OCI-LY7 (cell line): Measurements from ENCODE around the gene PTPRT. TPM values are rescaled to one million over a fixed set of nuclear protein-coding genes. Genes with fewer than 3 reads are reported as not detected.

Experiments
- BruUV-seq: library from RNA; stranded (reverse); fragments of 400-500 nt; replicated peaks from 2 replicates; lab custom pipeline; 2021; lab: Mats Ljungman, UMichigan
- CTCF ChIA-PET: fragments of 300-600 bp; sonication (Branson Sonifier 250); formaldehyde crosslinking; loops from one replicate; lab custom pipeline; 2022; ENCODE audit warnings: antibody characterized with exemption; ENCODE audit not compliant: unreplicated experiment; lab: Charles Lee
- POLR2A ChIA-PET: fragments of 300-600 bp; sonication (Branson Sonifier 250); formaldehyde crosslinking; loops from one replicate; lab custom pipeline; 2022; ENCODE audit warnings: antibody characterized with exemption; lab: Charles Lee
- DNase-seq: peaks from one replicate; pipeline ENCODE4 v3.0.0-alpha.2; 2015; ENCODE audit warnings: low spot score
- H2AFZ ChIP-seq: fragments of 200-600 bp; sonication (generic), shearing (Covaris generic); 2 replicates; pipeline ENCODE4 v1.6.1; 2014; ENCODE audit warnings: mild to moderate bottlenecking, antibody characterized with exemption, low read length, moderate library complexity
- H3K27ac ChIP-seq: fragments of 200-600 bp; sonication (generic); 2 replicates; pipeline ENCODE4 v1.5.1; 2014; ENCODE audit warnings: mixed run types, low read depth, mild to moderate bottlenecking, moderate library complexity, low read length, inconsistent platforms; ENCODE audit not compliant: poor library complexity, severe bottlenecking
- H3K36me3 ChIP-seq: fragments of 200-600 bp; sonication (generic); 2 replicates; pipeline ENCODE4 v1.6.1; 2014; ENCODE audit warnings: mild to moderate bottlenecking, antibody characterized with exemption, low read length, moderate library complexity, mixed read lengths; ENCODE audit not compliant: insufficient read depth
- H3K4me1 ChIP-seq: fragments of 200-600 bp; sonication (generic); 2 replicates; pipeline ENCODE4 v1.5.1; 2014; ENCODE audit warnings: mild to moderate bottlenecking, low read length; ENCODE audit not compliant: insufficient read depth, poor library complexity, severe bottlenecking
- H3K4me2 ChIP-seq: fragments of 200-600 bp; sonication (generic); 2 replicates; pipeline ENCODE4 v1.6.1; 2014; ENCODE audit warnings: mild to moderate bottlenecking, low read length
- H3K4me3 ChIP-seq: fragments of 200-600 bp; sonication (generic); 2 replicates; pipeline ENCODE4 v1.5.1; 2014; ENCODE audit warnings: mild to moderate bottlenecking, low read depth, low read length; ENCODE audit not compliant: poor library complexity, severe bottlenecking
- H3K79me2 ChIP-seq: fragments of 200-600 bp; sonication (generic); 2 replicates; pipeline ENCODE4 v1.6.1; 2016; ENCODE audit warnings: low read depth, mild to moderate bottlenecking, low read length, moderate library complexity, mixed read lengths; ENCODE audit not compliant: insufficient read depth
- H3K9me2 ChIP-seq: fragments of 200-600 bp; sonication (generic); 2 replicates; pipeline ENCODE4 v1.6.1; 2016; ENCODE audit warnings: mild to moderate bottlenecking, low read length, mixed read lengths; ENCODE audit not compliant: insufficient read depth
- H3K9me3 ChIP-seq: fragments of 200-600 bp; sonication (generic); 2 replicates; pipeline ENCODE4 v1.6.1; 2014; ENCODE audit warnings: mild to moderate bottlenecking, mixed run types, low read length, mixed read lengths
- H4K20me1 ChIP-seq: fragments of 200-600 bp; sonication (generic); 2 replicates; pipeline ENCODE4 v1.6.1; 2014; ENCODE audit warnings: mild to moderate bottlenecking, antibody characterized with exemption, low read length, moderate library complexity, mixed read lengths; ENCODE audit not compliant: insufficient read depth
- CTCF ChIP-seq: fragments of 200-600 bp; sonication (generic); conservative IDR thresholded peaks from 2 replicates; pipeline ENCODE4 v1.5.1; 2014; ENCODE audit warnings: mild to moderate bottlenecking, antibody characterized with exemption, low read length, moderate library complexity, mixed read lengths
- EZH2phosphoT487 ChIP-seq: fragments of 200-600 bp; sonication (generic); IDR thresholded peaks from 2 replicates; pipeline ENCODE4 v1.6.1; 2018; ENCODE audit warnings: low read depth, borderline replicate concordance, mild to moderate bottlenecking, mixed run types, antibody characterized with exemption, low read length, moderate library complexity, mixed read lengths
- intact Hi-C: fragments of 100-400 bp; cut with micrococcal nuclease; formaldehyde crosslinking; loops from one replicate; pipeline ENCODE4 v1.10.0; 2022; ENCODE audit not compliant: unreplicated experiment
- total RNA-seq, 2 experiments: library from RNA; depleted of rRNA in 1 of 2; stranded (reverse); fragments of >200 nt in 1 of 2; shearing (Covaris generic) in 1 of 2; gene quantifications; 2 replicates each; pipeline ENCODE4 v1.2.3, GENCODE V29; 2014 to 2022

Gene PTPRT
- total RNA-seq, 2 experiments from 2014 or later: not detected

DNA sequence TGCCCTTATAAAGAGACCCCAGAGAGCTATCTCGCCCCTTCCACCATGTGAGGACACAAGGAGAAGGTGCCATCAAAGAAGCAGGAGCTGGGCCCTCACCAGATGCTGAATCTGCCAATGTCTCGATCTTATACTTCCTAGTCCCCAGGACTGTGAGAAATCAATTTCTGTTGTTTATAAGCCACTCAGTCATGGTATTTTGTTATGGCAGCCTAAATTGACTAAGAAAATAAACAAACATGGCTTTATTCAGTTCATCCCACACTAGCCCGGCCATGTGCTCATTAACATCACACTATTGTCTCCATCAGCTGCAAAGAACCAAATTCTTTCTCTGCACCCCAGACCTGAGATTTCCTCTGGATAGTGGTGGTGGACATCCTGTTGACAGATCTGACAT lies 302.4 kb downstream of the PTPRT start:
- Histone ChIP-seq H3K4me1 (no peaks in the 10 kb centered on the region), H3K79me2 (no peaks in the 10 kb centered on the region), H3K9me2 (no peaks in the 10 kb centered on the region), H3K36me3 (no peaks in the 10 kb centered on the region), H3K4me3 (no peak overlapping the region), H3K4me2 (no peak overlapping the region), H4K20me1 (no peaks in the 10 kb centered on the region), H3K9me3 (no peaks in the 10 kb centered on the region), H3K27ac (no peak overlapping the region), H2AFZ (no peak overlapping the region)
- no TSS peak for BruUV-seq
- intact Hi-C loops: no loop called here
- ChIA-PET CTCF (no interaction called here), POLR2A (no interaction called here)
- TF ChIP-seq CTCF (no peak), EZH2phosphoT487 (no peak)
- no peak for DNase-seq

DNA sequence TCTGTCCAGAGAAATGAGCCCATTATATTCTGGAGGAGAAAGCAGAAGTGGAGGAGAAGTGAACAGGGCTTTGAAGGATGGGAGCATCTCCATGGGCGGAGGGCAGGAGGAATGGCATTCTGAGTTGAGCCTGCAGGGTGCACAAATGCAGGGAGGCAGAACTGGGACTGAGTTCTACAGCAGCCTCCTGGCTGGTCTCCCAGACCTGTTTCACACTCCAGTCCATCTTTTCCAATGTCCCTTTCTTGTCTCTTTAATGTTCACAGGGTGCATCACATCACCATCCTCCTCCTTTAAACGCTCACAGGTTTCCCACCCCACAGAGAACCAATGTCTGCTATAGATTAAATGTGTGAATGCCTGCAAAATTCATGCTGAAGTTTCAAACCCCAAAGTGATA lies 302.9 kb downstream of the PTPRT start:
- Histone ChIP-seq H4K20me1 (no peaks in the 10 kb centered on the region), H3K9me3 (no peaks in the 10 kb centered on the region), H3K4me2 (no peak overlapping the region), H3K36me3 (no peaks in the 10 kb centered on the region), H3K79me2 (no peaks in the 10 kb centered on the region), H2AFZ (no peak overlapping the region), H3K4me1 (no peaks in the 10 kb centered on the region), H3K4me3 (no peak overlapping the region), H3K9me2 (no peaks in the 10 kb centered on the region), H3K27ac (no peak overlapping the region)
- intact Hi-C loops: no loop called here
- no peak for DNase-seq
- no TSS peak for BruUV-seq
- TF ChIP-seq EZH2phosphoT487: no peak
- TF ChIP-seq CTCF: no peak
- ChIA-PET CTCF (no interaction called here), POLR2A (no interaction called here)

DNA sequence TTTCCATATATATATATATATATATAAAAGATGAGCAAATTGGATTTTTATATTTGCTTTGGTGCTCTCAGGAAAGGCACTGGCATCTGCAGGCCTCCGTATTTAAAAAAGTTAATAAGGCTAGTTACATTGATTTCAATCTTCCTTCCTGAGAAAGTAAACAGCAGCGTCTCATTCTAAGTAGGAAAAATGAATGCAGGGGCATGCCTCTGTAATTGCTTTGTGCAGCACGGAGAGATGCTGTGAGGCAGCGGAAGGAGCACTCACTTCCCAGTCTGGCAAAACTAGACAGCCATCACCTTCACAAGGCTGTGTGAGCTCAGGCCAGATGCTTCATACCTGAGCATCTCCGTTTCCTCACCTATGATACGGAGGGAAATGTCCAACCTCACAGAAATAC lies 303.7 kb downstream of the PTPRT start:
- BruUV-seq: no TSS peak
- Histone ChIP-seq H3K9me3 (no peaks in the 10 kb centered on the region), H3K9me2 (no peaks in the 10 kb centered on the region), H3K36me3 (no peaks in the 10 kb centered on the region), H3K4me3 (no peak overlapping the region), H4K20me1 (no peaks in the 10 kb centered on the region), H3K27ac (no peak overlapping the region), H3K4me1 (no peaks in the 10 kb centered on the region), H2AFZ (no peak overlapping the region), H3K4me2 (no peak overlapping the region), H3K79me2 (no peaks in the 10 kb centered on the region)
- intact Hi-C loops: no loop called here
- TF ChIP-seq EZH2phosphoT487 (no peak), CTCF (no peak)
- no peak for DNase-seq
- CTCF ChIA-PET: no interaction called here
- POLR2A ChIA-PET: no interaction called here
